ENCODE data around the gene FLT4.

The FLT4 gene

GRCh38 chr5:180642779-180643178 lies 6.6 kb downstream of the FLT4 start:
- Histone ChIP-seq H3F3A (ENCODE audit: insufficient read depth) (no peaks in the 10 kb centered on the region), H2AFZ (ENCODE audit: low read depth, low read length, severe bottlenecking) (no peak overlapping the region), H3K27ac (ENCODE audit: low read depth, low read length) (no peak overlapping the region), H3K9ac (ENCODE audit: low read length) (no peak overlapping the region), H3K79me2 (ENCODE audit: insufficient read depth, low read length) (no peaks in the 10 kb centered on the region), H4K20me1 (ENCODE audit: low read depth, low read length) (no peaks in the 10 kb centered on the region), H3K9me2 (replicated peaks; ENCODE audit: insufficient read depth, low read length) (no peaks in the 10 kb centered on the region), H3K36me3 (ENCODE audit: low read length) (no peaks in the 10 kb centered on the region), H3K9me3 (ENCODE audit: insufficient read depth, low read length) (no peaks in the 10 kb centered on the region), H3K4me2 (ENCODE audit: low read depth, low read length, poor library complexity, severe bottlenecking) (no peak overlapping the region), H3K27me3 (ENCODE audit: low read length) (no peaks in the 10 kb centered on the region), H3K4me3 (ENCODE audit: insufficient read depth, low read length, poor library complexity, severe bottlenecking) (no peak overlapping the region)
- TF ChIP-seq, protein P1, sequence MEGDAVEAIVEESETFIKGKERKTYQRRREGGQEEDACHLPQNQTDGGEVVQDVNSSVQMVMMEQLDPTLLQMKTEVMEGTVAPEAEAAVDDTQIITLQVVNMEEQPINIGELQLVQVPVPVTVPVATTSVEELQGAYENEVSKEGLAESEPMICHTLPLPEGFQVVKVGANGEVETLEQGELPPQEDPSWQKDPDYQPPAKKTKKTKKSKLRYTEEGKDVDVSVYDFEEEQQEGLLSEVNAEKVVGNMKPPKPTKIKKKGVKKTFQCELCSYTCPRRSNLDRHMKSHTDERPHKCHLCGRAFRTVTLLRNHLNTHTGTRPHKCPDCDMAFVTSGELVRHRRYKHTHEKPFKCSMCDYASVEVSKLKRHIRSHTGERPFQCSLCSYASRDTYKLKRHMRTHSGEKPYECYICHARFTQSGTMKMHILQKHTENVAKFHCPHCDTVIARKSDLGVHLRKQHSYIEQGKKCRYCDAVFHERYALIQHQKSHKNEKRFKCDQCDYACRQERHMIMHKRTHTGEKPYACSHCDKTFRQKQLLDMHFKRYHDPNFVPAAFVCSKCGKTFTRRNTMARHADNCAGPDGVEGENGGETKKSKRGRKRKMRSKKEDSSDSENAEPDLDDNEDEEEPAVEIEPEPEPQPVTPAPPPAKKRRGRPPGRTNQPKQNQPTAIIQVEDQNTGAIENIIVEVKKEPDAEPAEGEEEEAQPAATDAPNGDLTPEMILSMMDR (IDR thresholded peaks at IDR 0.05; ENCODE audit: insufficient read depth, low read length, poor library complexity, severe bottlenecking) = no peak
- no peak for TF ChIP-seq EZH2phosphoT487 (conservative IDR thresholded peaks at IDR 0.05; ENCODE audit: low read length)

- Histone ChIP-seq H3F3A (ENCODE audit: insufficient read depth) (no peaks in the 10 kb centered on the region), H2AFZ (ENCODE audit: low read depth, low read length, severe bottlenecking) (no peak overlapping the region), H3K4me3 (ENCODE audit: insufficient read depth, low read length, poor library complexity, severe bottlenecking) (no peak overlapping the region), H3K79me2 (ENCODE audit: insufficient read depth, low read length) (no peaks in the 10 kb centered on the region), H3K9ac (ENCODE audit: low read length) (no peak overlapping the region), H3K4me2 (ENCODE audit: low read depth, low read length, poor library complexity, severe bottlenecking) (no peak overlapping the region), H3K27me3 (ENCODE audit: low read length) (no peaks in the 10 kb centered on the region), H4K20me1 (ENCODE audit: low read depth, low read length) (no peaks in the 10 kb centered on the region), H3K27ac (ENCODE audit: low read depth, low read length) (no peak overlapping the region), H3K9me2 (replicated peaks; ENCODE audit: insufficient read depth, low read length) (no peaks in the 10 kb centered on the region), H3K9me3 (ENCODE audit: insufficient read depth, low read length) (no peaks in the 10 kb centered on the region), H3K36me3 (ENCODE audit: low read length) (no peaks in the 10 kb centered on the region)
- TF ChIP-seq, protein P1 (IDR thresholded peaks at IDR 0.05; ENCODE audit: insufficient read depth, low read length, poor library complexity, severe bottlenecking) = no peak
- no peak for TF ChIP-seq EZH2phosphoT487 (conservative IDR thresholded peaks at IDR 0.05; ENCODE audit: low read length)
Observed at GRCh38 chr5:180642181-180642775, 7.1 kb downstream of the FLT4 start.

DNA sequence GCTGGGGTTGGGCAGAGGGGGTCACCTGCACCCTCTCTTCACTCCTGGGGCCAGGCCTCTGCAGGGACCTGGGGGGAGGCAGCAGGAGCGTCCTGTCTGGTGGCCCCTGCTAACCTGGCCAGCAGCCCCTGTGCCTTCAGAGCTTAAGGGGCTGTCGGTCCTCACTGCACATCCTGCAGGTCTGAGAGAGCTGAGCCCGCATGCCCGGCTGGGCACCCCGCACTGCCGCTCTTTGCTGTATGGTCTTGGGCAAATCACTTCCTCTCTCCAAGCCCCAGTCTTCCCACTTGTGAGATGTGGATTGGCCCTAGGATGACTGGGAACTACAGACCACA lies 7.9 kb downstream of the FLT4 start:
- Histone ChIP-seq H3K36me3 (ENCODE audit: low read length) (no peaks in the 10 kb centered on the region), H3K9ac (ENCODE audit: low read length) (no peak overlapping the region), H3K9me3 (ENCODE audit: insufficient read depth, low read length) (no peaks in the 10 kb centered on the region), H3F3A (ENCODE audit: insufficient read depth) (no peaks in the 10 kb centered on the region), H3K27ac (ENCODE audit: low read depth, low read length) (no peak overlapping the region), H3K79me2 (ENCODE audit: insufficient read depth, low read length) (no peaks in the 10 kb centered on the region), H2AFZ (ENCODE audit: low read depth, low read length, severe bottlenecking) (no peak overlapping the region), H3K4me3 (ENCODE audit: insufficient read depth, low read length, poor library complexity, severe bottlenecking) (no peak overlapping the region), H3K4me2 (ENCODE audit: low read depth, low read length, poor library complexity, severe bottlenecking) (no peak overlapping the region), H4K20me1 (ENCODE audit: low read depth, low read length) (no peaks in the 10 kb centered on the region), H3K27me3 (ENCODE audit: low read length) (no peaks in the 10 kb centered on the region), H3K9me2 (replicated peaks; ENCODE audit: insufficient read depth, low read length) (no peaks in the 10 kb centered on the region)
- TF ChIP-seq, protein P1 (IDR thresholded peaks at IDR 0.05; ENCODE audit: insufficient read depth, low read length, poor library complexity, severe bottlenecking) = no peak
- TF ChIP-seq EZH2phosphoT487 (conservative IDR thresholded peaks at IDR 0.05; ENCODE audit: low read length) = no peak
